A673 (cell line): Measurements from ENCODE around the gene LDB2. TPM values are rescaled to one million over a fixed set of nuclear protein-coding genes. Genes with fewer than 3 reads are reported as not detected.
A peak's percentile ranks its signal among the peaks of the same experiment; 100 is the strongest.

ENCODE experiments used
- BruUV-seq: library from RNA; stranded (reverse); fragments of 400-500 nt; replicated peaks from 2 replicates; lab custom pipeline; 2021; lab: Mats Ljungman, UMichigan
- CTCF ChIA-PET: fragments of 300-600 bp; sonication (Branson Sonifier 250); formaldehyde crosslinking; loops from one replicate; lab custom pipeline; 2022; ENCODE audit warnings: antibody characterized with exemption; lab: Charles Lee
- POLR2A ChIA-PET: fragments of 300-600 bp; sonication (Branson Sonifier 250); formaldehyde crosslinking; loops from one replicate; lab custom pipeline; 2022; ENCODE audit warnings: antibody characterized with exemption; ENCODE audit not compliant: low non-redundant PET; lab: Charles Lee
- DNase-seq: peaks from one replicate; pipeline ENCODE4 v3.0.0-alpha.2; 2015; ENCODE audit warnings: low spot score
- H3K27ac ChIP-seq: fragments of 200-600 bp; sonication (generic); 2 replicates; pipeline ENCODE4 v1.5.1; 2016; ENCODE audit warnings: mixed run types, low read depth, mild to moderate bottlenecking, mixed read lengths, antibody characterized with exemption, low read length; ENCODE audit not compliant: poor library complexity, severe bottlenecking
- H3K27me3 ChIP-seq: fragments of 200-600 bp; sonication (generic); replicated peaks from 2 replicates; pipeline ENCODE4 v1.6.1; 2017; ENCODE audit warnings: mixed run types, low read depth, mild to moderate bottlenecking, mixed read lengths, antibody characterized with exemption, low read length; ENCODE audit not compliant: insufficient read depth, poor library complexity
- H3K36me3 ChIP-seq: fragments of 200-600 bp; sonication (generic); 2 replicates; pipeline ENCODE4 v1.6.1; 2016; ENCODE audit warnings: mixed run types, mild to moderate bottlenecking, mixed read lengths, antibody characterized with exemption, low read length; ENCODE audit not compliant: insufficient read depth, poor library complexity, severe bottlenecking
- H3K4me1 ChIP-seq: fragments of 200-600 bp; sonication (generic); 2 replicates; pipeline ENCODE4 v1.6.1; 2017; ENCODE audit warnings: mixed run types, mild to moderate bottlenecking, mixed read lengths, antibody characterized with exemption, low read length; ENCODE audit not compliant: insufficient read depth, poor library complexity, severe bottlenecking
- H3K4me3 ChIP-seq: fragments of 200-600 bp; sonication (generic); 2 replicates; pipeline ENCODE4 v1.5.1; 2016; ENCODE audit warnings: low read depth, mixed run types, mild to moderate bottlenecking, mixed read lengths, low read length; ENCODE audit not compliant: poor library complexity, severe bottlenecking
- H3K9me3 ChIP-seq: fragments of 200-600 bp; sonication (generic); 2 replicates; pipeline ENCODE4 v1.6.1; 2016; ENCODE audit warnings: mixed run types, low read depth, mild to moderate bottlenecking, mixed read lengths, antibody characterized with exemption, low read length; ENCODE audit not compliant: poor library complexity, severe bottlenecking
- EZH2 ChIP-seq: fragments of 200-600 bp; sonication (generic); IDR thresholded peaks from 2 replicates; pipeline ENCODE4 v1.6.1; 2017; ENCODE audit warnings: borderline replicate concordance, low read depth, mild to moderate bottlenecking, mixed read lengths, antibody characterized with exemption, low read length; ENCODE audit not compliant: poor library complexity, severe bottlenecking
- intact Hi-C: fragments of 100-400 bp; cut with micrococcal nuclease; formaldehyde crosslinking; loops from one replicate; pipeline ENCODE4 v1.10.0; 2022; ENCODE audit not compliant: unreplicated experiment
- total RNA-seq: library from RNA; stranded (reverse); gene quantifications from 2 replicates; pipeline ENCODE4 v1.2.3, GENCODE V29; 2021
- TF ChIP-seq, protein P1 (sequence below): fragments of 300-800, 200-600 bp; sonication (generic); conservative IDR thresholded peaks from 2 replicates; pipeline ENCODE4 v1.5.1; 2017; ENCODE audit warnings: low read depth, mild to moderate bottlenecking, antibody characterized with exemption, low read length, moderate library complexity, mixed read lengths

The LDB2 gene
- total RNA-seq, 1 experiment from 2014 or later = 47.4 TPM

DNA sequence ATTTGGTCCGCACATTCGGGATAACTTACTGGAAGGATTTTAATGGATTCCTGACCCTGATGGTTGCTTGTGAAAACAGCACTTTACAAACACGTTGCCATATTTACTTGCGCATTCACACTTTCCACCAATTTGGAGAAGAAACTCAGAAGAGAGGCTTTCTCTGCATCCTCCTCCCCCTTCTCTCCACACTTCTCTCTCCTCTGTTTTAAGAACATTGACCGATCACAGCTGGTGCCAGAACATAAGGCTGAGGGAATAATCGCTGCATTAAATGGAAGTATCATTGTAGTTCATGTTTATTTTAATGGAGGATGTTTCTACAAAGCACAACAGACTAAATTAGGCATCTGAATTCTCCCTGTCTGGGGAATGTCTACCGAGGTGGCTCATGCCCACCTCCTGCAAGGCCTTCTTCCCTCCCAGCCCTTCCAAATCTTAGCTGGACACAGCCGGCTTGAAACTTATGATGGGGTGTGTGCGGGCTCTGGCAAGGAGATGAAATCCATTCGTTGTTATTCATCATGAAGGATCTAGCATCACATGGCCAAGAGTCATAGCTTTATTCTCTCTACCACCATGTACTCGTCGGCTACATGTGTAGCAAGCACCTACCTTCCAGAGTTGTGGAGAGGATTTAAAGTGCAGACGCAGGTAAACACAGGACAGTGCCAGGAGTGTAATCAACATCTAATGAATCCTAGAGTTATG lies 204.1 kb downstream of the LDB2 start:
- Histone ChIP-seq H3K4me3 (no peak overlapping the region), H3K27ac (peak overlapping the region; percentile 18), H3K9me3 (no peaks in the 10 kb centered on the region), H3K36me3 (no peaks in the 10 kb centered on the region), H3K27me3 (no peaks in the 10 kb centered on the region), H3K4me1 (peaks cover 40% of the 10 kb centered on the region)
- ChIA-PET CTCF (no interaction called here), POLR2A (no interaction called here)
- no TSS peak for BruUV-seq
- TF ChIP-seq, protein P1, sequence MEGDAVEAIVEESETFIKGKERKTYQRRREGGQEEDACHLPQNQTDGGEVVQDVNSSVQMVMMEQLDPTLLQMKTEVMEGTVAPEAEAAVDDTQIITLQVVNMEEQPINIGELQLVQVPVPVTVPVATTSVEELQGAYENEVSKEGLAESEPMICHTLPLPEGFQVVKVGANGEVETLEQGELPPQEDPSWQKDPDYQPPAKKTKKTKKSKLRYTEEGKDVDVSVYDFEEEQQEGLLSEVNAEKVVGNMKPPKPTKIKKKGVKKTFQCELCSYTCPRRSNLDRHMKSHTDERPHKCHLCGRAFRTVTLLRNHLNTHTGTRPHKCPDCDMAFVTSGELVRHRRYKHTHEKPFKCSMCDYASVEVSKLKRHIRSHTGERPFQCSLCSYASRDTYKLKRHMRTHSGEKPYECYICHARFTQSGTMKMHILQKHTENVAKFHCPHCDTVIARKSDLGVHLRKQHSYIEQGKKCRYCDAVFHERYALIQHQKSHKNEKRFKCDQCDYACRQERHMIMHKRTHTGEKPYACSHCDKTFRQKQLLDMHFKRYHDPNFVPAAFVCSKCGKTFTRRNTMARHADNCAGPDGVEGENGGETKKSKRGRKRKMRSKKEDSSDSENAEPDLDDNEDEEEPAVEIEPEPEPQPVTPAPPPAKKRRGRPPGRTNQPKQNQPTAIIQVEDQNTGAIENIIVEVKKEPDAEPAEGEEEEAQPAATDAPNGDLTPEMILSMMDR = no peak
- no peak for TF ChIP-seq EZH2
- intact Hi-C loops = loop anchor here (5.0 kb wide), 1 partner anchor 628 kb away; no protein-coding TSS in a partner anchor
- DNase-seq = no peak

DNA sequence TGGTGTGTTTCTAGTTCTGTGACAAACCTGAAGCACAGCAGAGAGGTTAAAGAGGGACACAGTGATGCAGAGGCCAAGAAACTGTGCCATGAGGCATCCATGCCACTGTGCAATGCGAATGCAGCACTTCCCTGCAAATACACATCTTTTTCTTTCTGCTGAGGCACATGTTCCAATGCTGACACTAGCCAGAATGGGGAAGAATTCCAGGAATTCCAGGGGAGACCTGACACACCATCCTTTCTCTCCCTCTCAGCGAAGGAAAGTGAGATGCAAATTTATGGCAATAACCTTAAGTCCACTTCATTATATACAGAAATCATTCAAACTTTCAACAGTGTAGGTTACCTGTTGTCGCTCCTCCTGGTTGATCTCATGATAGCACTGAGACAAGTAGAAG lies 204.8 kb downstream of the LDB2 start:
- no peak overlapping the region for H3K4me3 ChIP-seq
- TF ChIP-seq, protein P1 = no peak
- no peak for TF ChIP-seq EZH2
- H3K27ac ChIP-seq = peak overlapping the region; percentile 18
- H3K9me3 ChIP-seq = no peaks in the 10 kb centered on the region
- CTCF ChIA-PET = no interaction called here
- no peak for DNase-seq
- intact Hi-C loops = loop anchor here (5.0 kb wide), 1 partner anchor 629 kb away; no protein-coding TSS in a partner anchor
- BruUV-seq = no TSS peak
- POLR2A ChIA-PET = no interaction called here
- H3K27me3 ChIP-seq = no peaks in the 10 kb centered on the region
- peaks cover 47% of the 10 kb centered on the region for H3K4me1 ChIP-seq
- H3K36me3 ChIP-seq = no peaks in the 10 kb centered on the region

DNA sequence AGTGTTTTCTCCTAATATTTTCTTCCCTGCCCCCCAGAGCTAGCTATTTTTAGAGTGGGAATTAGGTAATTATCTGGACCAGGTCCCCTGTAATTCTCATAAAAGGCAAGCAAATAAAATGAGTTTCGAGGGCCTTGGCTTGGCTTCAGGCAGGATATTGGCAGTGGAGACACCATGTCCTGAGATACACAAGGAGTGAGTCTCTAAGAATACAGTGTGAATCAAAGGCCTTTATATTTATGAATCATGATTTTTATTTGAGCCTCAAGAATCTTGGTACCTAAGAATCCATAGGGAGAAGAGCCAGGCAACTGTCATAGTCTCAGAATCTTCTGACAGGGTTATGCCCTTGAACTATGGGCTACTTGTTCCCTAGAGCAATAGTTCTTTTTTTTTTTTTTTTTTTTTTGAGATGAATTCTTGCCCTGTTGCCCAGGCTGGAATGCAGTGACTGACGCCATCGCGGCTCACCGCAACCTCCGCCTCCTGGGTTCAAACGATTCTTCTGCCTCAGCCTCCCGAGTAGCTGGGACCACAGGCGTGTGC lies 205.4 kb downstream of the LDB2 start:
- TF ChIP-seq EZH2 = no peak
- TF ChIP-seq, protein P1 = no peak
- no peak for DNase-seq
- Histone ChIP-seq H3K4me1 (peaks cover 53% of the 10 kb centered on the region), H3K9me3 (no peaks in the 10 kb centered on the region), H3K27me3 (no peaks in the 10 kb centered on the region), H3K27ac (peak overlapping the region; percentile 78), H3K36me3 (no peaks in the 10 kb centered on the region), H3K4me3 (no peak overlapping the region)
- no TSS peak for BruUV-seq
- intact Hi-C loops = loop anchor here (5.0 kb wide), 1 partner anchor 629 kb away; no protein-coding TSS in a partner anchor
- CTCF ChIA-PET = no interaction called here
- POLR2A ChIA-PET = no interaction called here
